Body of pancreas (tissue), 4 donors: ENCODE measurements around the gene DSP. TPM values are rescaled to one million over a fixed set of nuclear protein-coding genes. Genes with fewer than 3 reads are reported as not detected.

ENCODE experiments used
- ATAC-seq: fragments of 150-250 bp; one replicate; pipeline ENCODE4 v1.9.1; 2016
- DNase-seq, 4 donors: peaks; one replicate each; pipeline ENCODE4 v3.0.0-alpha.2; 2019
- H3K27ac ChIP-seq, 4 donors: fragments of 200-600 bp; sonication (generic); 1 replicate in 3 of 4; 2 replicates in 1 of 4; pipeline versions ENCODE4 v1.5.1 to v1.6.1; 2016 to 2019; ENCODE audit warnings: mild to moderate bottlenecking in 1 of 4, mixed read lengths in 1 of 4, moderate library complexity in 1 of 4
- H3K27me3 ChIP-seq, 2 donors: fragments of 200-600 bp; sonication (generic); one replicate each; pipeline ENCODE4 v1.6.0; 2016; ENCODE audit warnings: mild to moderate bottlenecking in 1 of 2
- H3K36me3 ChIP-seq, 2 donors: fragments of 200-600 bp; sonication (generic); replicated peaks in 1 of 2; 2 replicates each; pipeline ENCODE4 v1.5.1; 2016; ENCODE audit warnings: low read depth in 2 of 2; ENCODE audit not compliant: insufficient read depth in 1 of 2
- H3K4me1 ChIP-seq: fragments of 200-600 bp; sonication (generic); one replicate; pipeline ENCODE4 v1.6.0; 2016
- H3K4me3 ChIP-seq, 2 donors: fragments of 200-600 bp; sonication (generic); 1 replicate in 1 of 2; 2 replicates in 1 of 2; pipeline ENCODE4 v1.5.1; 2016 to 2019
- H3K9me3 ChIP-seq, 3 donors: fragments of 200-600 bp; sonication (generic); 1 replicate in 2 of 3; 2 replicates in 1 of 3; pipeline ENCODE4 v1.5.1; 2016
- POLR2A ChIP-seq, 3 donors: fragments of 450-650 bp; IDR thresholded peaks; one replicate each; pipeline ENCODE4 v1.6.1; 2016; ENCODE audit warnings: antibody characterized with exemption in 3 of 3, mild to moderate bottlenecking in 2 of 3
- WGBS, 2 donors: methylation state at CpG; one replicate each; pipeline ENCODE4 v1.1.5; 2017; 5-methylcytosine and 5-hydroxymethylcytosine counted together
- intact Hi-C: fragments of 100-400 bp; cut with DNase I; formaldehyde crosslinking; loops from one replicate; pipeline ENCODE4 v1.15.1; 2023
- total RNA-seq, 2 donors: library from RNA; depleted of rRNA; stranded (reverse); fragments of >200 nt; gene quantifications; one replicate each; pipeline ENCODE4 v1.1.0, GENCODE V29; 2016
- TF ChIP-seq, protein P1 (sequence below), 7 experiments: fragments of 450-650 bp in 4 of 7; fragments of 200-600 bp in 3 of 7; sonication (generic) in 3 of 7; IDR thresholded peaks; one replicate each; pipeline ENCODE4 v1.5.1; 2016 to 2019; ENCODE audit warnings: antibody characterized with exemption in 7 of 7

Gene DSP
- total RNA-seq, 2 donors from 2014 or later: 85.0 to 127 TPM

DNA sequence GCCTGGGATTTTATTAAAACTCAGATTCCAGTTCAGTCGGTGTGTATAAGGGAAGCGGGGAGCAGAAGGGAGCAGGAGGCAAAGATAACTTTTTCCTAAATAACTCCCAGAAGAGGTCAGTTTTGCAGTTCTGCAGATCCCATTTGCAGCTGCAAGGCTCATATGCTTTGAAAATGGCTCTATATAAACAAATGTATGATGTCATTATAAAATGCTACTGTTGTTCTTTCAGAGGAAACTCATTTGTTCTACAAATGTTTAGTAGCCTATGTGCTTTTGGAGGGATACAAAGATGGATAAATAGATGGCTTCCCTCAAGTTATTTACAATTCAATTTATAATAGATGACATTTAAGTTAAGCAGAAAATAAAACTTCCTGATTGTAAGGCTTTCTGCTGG is 29.2 kb upstream of the DSP start:
- Histone ChIP-seq H3K27me3 (no peaks in the 10 kb centered on the region), H3K4me3 (no peak overlapping the region), H3K4me1 (no peaks in the 10 kb centered on the region), H3K36me3 (no peaks in the 10 kb centered on the region), H3K9me3 (no peaks in the 10 kb centered on the region), H3K27ac (no peak overlapping the region)
- WGBS, 2 donors: 77 to 92% methylated on average over 2 of the region's 2 CpGs
- no peak for TF ChIP-seq POLR2A (IDR thresholded peaks at IDR 0.05)
- TF ChIP-seq, protein P1, sequence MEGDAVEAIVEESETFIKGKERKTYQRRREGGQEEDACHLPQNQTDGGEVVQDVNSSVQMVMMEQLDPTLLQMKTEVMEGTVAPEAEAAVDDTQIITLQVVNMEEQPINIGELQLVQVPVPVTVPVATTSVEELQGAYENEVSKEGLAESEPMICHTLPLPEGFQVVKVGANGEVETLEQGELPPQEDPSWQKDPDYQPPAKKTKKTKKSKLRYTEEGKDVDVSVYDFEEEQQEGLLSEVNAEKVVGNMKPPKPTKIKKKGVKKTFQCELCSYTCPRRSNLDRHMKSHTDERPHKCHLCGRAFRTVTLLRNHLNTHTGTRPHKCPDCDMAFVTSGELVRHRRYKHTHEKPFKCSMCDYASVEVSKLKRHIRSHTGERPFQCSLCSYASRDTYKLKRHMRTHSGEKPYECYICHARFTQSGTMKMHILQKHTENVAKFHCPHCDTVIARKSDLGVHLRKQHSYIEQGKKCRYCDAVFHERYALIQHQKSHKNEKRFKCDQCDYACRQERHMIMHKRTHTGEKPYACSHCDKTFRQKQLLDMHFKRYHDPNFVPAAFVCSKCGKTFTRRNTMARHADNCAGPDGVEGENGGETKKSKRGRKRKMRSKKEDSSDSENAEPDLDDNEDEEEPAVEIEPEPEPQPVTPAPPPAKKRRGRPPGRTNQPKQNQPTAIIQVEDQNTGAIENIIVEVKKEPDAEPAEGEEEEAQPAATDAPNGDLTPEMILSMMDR (IDR thresholded peaks at IDR 0.05): no peak
- intact Hi-C loops: no loop called here
- DNase-seq (no peak), ATAC-seq (no peak)

DNA sequence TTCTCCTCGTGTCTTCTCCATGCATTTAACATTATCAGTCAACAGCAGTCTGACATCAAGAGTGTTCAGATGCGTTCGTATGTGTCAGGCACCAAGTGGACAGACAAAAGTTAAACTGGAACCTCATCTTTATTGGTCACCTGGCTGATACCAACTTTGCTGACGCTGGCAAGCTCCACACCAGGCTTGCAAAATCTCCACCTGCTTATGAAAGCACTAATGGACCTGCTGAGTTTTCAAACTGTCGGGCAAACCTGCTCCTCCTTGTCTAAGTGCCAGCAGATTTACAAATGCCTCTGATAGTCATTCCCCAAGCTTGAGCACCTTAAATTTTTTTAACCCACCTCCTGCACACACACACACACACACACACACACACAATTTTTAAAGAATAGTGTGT is 27.9 kb upstream of the DSP start:
- DNase-seq: no peak
- no peaks in the 10 kb centered on the region for H3K27me3 ChIP-seq
- TF ChIP-seq, protein P1 (IDR thresholded peaks at IDR 0.05): no peak
- no peak for TF ChIP-seq POLR2A (IDR thresholded peaks at IDR 0.05)
- no peak overlapping the region for H3K4me3 ChIP-seq
- no peaks in the 10 kb centered on the region for H3K9me3 ChIP-seq
- ATAC-seq: no peak
- no peak overlapping the region for H3K27ac ChIP-seq
- H3K36me3 ChIP-seq: no peaks in the 10 kb centered on the region
- intact Hi-C loops: no loop called here
- WGBS, 2 donors: 78 to 79% methylated on average over 5 of the region's 5 CpGs
- no peaks in the 10 kb centered on the region for H3K4me1 ChIP-seq

DNA sequence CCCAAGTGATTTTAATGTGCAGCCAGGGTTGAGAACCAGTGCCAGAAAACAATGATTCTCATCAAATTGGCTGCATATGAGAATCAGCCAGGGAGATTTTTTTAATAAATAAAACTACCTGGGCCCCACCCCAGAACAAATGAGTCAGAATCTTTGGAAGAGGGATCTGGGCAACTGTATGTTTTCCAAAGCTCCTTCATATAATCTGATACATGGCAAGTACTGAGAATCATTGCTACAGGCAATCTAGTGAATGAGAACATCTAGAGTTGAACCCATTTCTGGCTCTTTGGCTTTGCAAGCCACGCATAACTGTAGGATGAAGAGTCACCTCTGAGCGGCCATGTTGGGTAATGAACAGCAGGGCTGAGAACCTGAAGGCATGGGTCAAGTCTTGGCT is 26.1 kb upstream of the DSP start:
- WGBS, 2 donors: 60 to 97% methylated on average over 2 of the region's 2 CpGs
- DNase-seq (no peak), ATAC-seq (no peak)
- H3K27ac ChIP-seq: no peak overlapping the region
- no peak for TF ChIP-seq POLR2A (IDR thresholded peaks at IDR 0.05)
- TF ChIP-seq, protein P1 (IDR thresholded peaks at IDR 0.05): no peak
- H3K4me1 ChIP-seq: no peaks in the 10 kb centered on the region
- H3K4me3 ChIP-seq: no peak overlapping the region
- H3K36me3 ChIP-seq: no peaks in the 10 kb centered on the region
- no peaks in the 10 kb centered on the region for H3K9me3 ChIP-seq
- no peaks in the 10 kb centered on the region for H3K27me3 ChIP-seq
- intact Hi-C loops: no loop called here

DNA sequence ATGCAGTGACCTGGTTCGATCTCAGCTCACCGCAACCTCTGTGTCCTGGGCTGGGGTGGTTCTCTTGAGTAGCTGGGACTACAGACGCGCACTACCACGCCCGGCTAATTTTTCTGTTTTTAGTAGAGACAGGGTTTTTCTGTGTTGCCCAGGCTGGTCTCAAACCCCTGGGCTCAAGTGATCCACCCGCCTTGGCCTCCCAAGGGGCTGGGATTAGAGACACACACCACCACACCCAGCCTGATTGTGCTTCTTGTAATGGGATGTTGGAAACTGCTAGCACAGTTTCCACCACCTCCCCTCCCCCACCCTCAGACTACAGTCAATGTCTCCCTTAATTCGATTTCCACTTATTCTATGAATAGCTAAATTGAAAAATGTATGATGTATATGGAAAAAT is 22.6 kb upstream of the DSP start:
- no peak overlapping the region for H3K4me3 ChIP-seq
- DNase-seq: no peak
- H3K9me3 ChIP-seq: no peaks in the 10 kb centered on the region
- no peaks in the 10 kb centered on the region for H3K27me3 ChIP-seq
- H3K4me1 ChIP-seq: no peaks in the 10 kb centered on the region
- WGBS, 2 donors: 87 to 88% methylated on average over 8 of the region's 8 CpGs
- no peak for ATAC-seq
- H3K36me3 ChIP-seq: no peaks in the 10 kb centered on the region
- H3K27ac ChIP-seq: no peak overlapping the region
- TF ChIP-seq, protein P1 (IDR thresholded peaks at IDR 0.05): no peak
- TF ChIP-seq POLR2A (IDR thresholded peaks at IDR 0.05): no peak
- intact Hi-C loops: no loop called here

DNA sequence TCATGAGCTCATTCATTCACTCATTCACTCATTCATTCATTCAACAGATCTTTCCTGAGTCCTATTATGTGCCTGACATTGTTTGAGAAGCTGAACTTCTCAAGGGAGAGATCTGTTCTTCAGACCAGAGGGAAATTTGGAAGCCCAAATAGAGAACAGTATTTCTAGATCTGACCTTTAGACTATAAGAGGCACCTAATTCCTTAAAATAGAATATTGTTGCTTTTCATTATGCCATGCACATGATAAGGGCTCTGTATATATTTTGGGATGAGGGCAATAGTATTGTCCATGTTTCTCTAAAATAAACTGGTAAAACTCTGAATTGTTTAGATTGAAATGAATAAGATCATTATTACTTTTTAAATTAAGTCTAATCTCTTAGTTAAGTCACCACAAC is 18.6 kb upstream of the DSP start:
- TF ChIP-seq POLR2A (IDR thresholded peaks at IDR 0.05): no peak
- TF ChIP-seq, protein P1 (IDR thresholded peaks at IDR 0.05): no peak
- Histone ChIP-seq H3K27ac (no peak overlapping the region), H3K4me1 (no peaks in the 10 kb centered on the region), H3K4me3 (no peak overlapping the region), H3K9me3 (no peaks in the 10 kb centered on the region), H3K27me3 (no peaks in the 10 kb centered on the region), H3K36me3 (no peaks in the 10 kb centered on the region)
- DNase-seq: no peak
- intact Hi-C loops: no loop called here
- ATAC-seq: no peak
